Vagina (tissue), 2 donors: ENCODE data around the gene DTX3L. TPM values are rescaled to one million over a fixed set of nuclear protein-coding genes. Genes with fewer than 3 reads are reported as not detected.

Experiments used
- DNase-seq, 2 donors: peaks; one replicate each; pipeline ENCODE4 v3.0.0-alpha.2; 2017; ENCODE audit errors: extremely low spot score in 2 of 2
- H3K27ac ChIP-seq: fragments of 200-600 bp; sonication (generic); one replicate; pipeline ENCODE4 v1.5.1; 2019
- H3K27me3 ChIP-seq: fragments of 200-600 bp; sonication (generic); one replicate; pipeline ENCODE4 v1.5.1; 2019
- H3K36me3 ChIP-seq, 2 donors: fragments of 200-600 bp; sonication (generic); one replicate each; pipeline ENCODE4 v1.5.1; 2017 to 2019
- H3K4me1 ChIP-seq: fragments of 200-600 bp; sonication (generic); one replicate; pipeline ENCODE4 v1.5.1; 2019
- H3K4me3 ChIP-seq, 2 donors: fragments of 200-600 bp; sonication (generic); 1 replicate in 1 of 2; 2 replicates in 1 of 2; pipeline ENCODE4 v1.5.1; 2016 to 2019
- H3K9me3 ChIP-seq: fragments of 200-600 bp; sonication (generic); one replicate; pipeline ENCODE4 v1.5.1; 2019
- CTCF ChIP-seq, 3 experiments: fragments of 450-650 bp in 2 of 3; fragments of 200-600 bp in 1 of 3; sonication (generic) in 1 of 3; IDR thresholded peaks; one replicate each; pipeline ENCODE4 v1.5.1; 2017 to 2019; ENCODE audit warnings: antibody characterized with exemption in 3 of 3, mild to moderate bottlenecking in 2 of 3, moderate library complexity in 2 of 3
- POLR2A ChIP-seq, 2 donors: fragments of 450-650 bp; IDR thresholded peaks; one replicate each; pipeline ENCODE4 v1.6.1; 2017; ENCODE audit warnings: antibody characterized with exemption in 2 of 2, mild to moderate bottlenecking in 2 of 2, moderate library complexity in 2 of 2
- POLR2AphosphoS5 ChIP-seq, 2 donors: sonication (generic); formaldehyde crosslinking; IDR thresholded peaks; one replicate each; pipeline ENCODE4 v1.9.0; 2017; ENCODE audit warnings: antibody characterized with exemption in 2 of 2, mild to moderate bottlenecking in 2 of 2, low read depth in 1 of 2; ENCODE audit not compliant: insufficient read depth in 1 of 2
- intact Hi-C: fragments of 100-400 bp; cut with DNase I; formaldehyde crosslinking; loops from one replicate; pipeline ENCODE4 v1.15.1; 2023
- total RNA-seq: library from RNA; depleted of rRNA; stranded (reverse); fragments of >200 nt; gene quantifications from one replicate; pipeline ENCODE4 v1.2.3, GENCODE V29; 2016

Gene DTX3L
- total RNA-seq, 1 donor from 2014 or later: 17.7 TPM

GRCh38 chr3:122598151-122598550 is 34.0 kb downstream of the DTX3L start:
- Histone ChIP-seq H3K4me1 (no peaks in the 10 kb centered on the region), H3K4me3 (no peak overlapping the region), H3K27me3 (no peaks in the 10 kb centered on the region), H3K27ac (no peak overlapping the region), H3K36me3 (no peaks in the 10 kb centered on the region), H3K9me3 (no peaks in the 10 kb centered on the region)
- intact Hi-C loops: no loop called here
- TF ChIP-seq CTCF (IDR thresholded peaks at IDR 0.05) (no peak), POLR2AphosphoS5 (IDR thresholded peaks at IDR 0.05; ENCODE audit: insufficient read depth in 1 of 2, low read depth in 1 of 2) (no peak), POLR2A (IDR thresholded peaks at IDR 0.05) (no peak)
- no peak for DNase-seq

GRCh38 chr3:122598556-122598955 is 34.4 kb downstream of the DTX3L start:
- Histone ChIP-seq H3K4me1 (no peaks in the 10 kb centered on the region), H3K27ac (no peak overlapping the region), H3K36me3 (no peaks in the 10 kb centered on the region), H3K4me3 (no peak overlapping the region), H3K27me3 (no peaks in the 10 kb centered on the region), H3K9me3 (no peaks in the 10 kb centered on the region)
- no peak for TF ChIP-seq POLR2A (IDR thresholded peaks at IDR 0.05)
- DNase-seq: no peak
- intact Hi-C loops: no loop called here

GRCh38 chr3:122602011-122602710 is 38.0 kb downstream of the DTX3L start:
- Histone ChIP-seq H3K36me3 (no peaks in the 10 kb centered on the region), H3K9me3 (no peaks in the 10 kb centered on the region), H3K4me3 (no peak overlapping the region), H3K27me3 (no peaks in the 10 kb centered on the region), H3K27ac (no peak overlapping the region), H3K4me1 (no peaks in the 10 kb centered on the region)
- intact Hi-C loops: no loop called here
- DNase-seq: no peak
- TF ChIP-seq POLR2AphosphoS5 (IDR thresholded peaks at IDR 0.05; ENCODE audit: insufficient read depth in 1 of 2, low read depth in 1 of 2): no peak
- TF ChIP-seq POLR2A (IDR thresholded peaks at IDR 0.05): no peak
- TF ChIP-seq CTCF (IDR thresholded peaks at IDR 0.05): no peak

GRCh38 chr3:122603056-122603455 is 38.9 kb downstream of the DTX3L start:
- H3K4me3 ChIP-seq: no peak overlapping the region
- no peaks in the 10 kb centered on the region for H3K4me1 ChIP-seq
- DNase-seq: no peak
- no peak for TF ChIP-seq POLR2A (IDR thresholded peaks at IDR 0.05)
- TF ChIP-seq CTCF (IDR thresholded peaks at IDR 0.05): no peak
- TF ChIP-seq POLR2AphosphoS5 (IDR thresholded peaks at IDR 0.05; ENCODE audit: insufficient read depth in 1 of 2, low read depth in 1 of 2): no peak
- no peak overlapping the region for H3K27ac ChIP-seq
- intact Hi-C loops: no loop called here
- H3K9me3 ChIP-seq: no peaks in the 10 kb centered on the region
- no peaks in the 10 kb centered on the region for H3K27me3 ChIP-seq
- H3K36me3 ChIP-seq: no peaks in the 10 kb centered on the region

- H3K27ac ChIP-seq: no peak overlapping the region
- no peaks in the 10 kb centered on the region for H3K4me1 ChIP-seq
- no peaks in the 10 kb centered on the region for H3K27me3 ChIP-seq
- no peak for DNase-seq
- intact Hi-C loops: no loop called here
- no peaks in the 10 kb centered on the region for H3K9me3 ChIP-seq
- H3K36me3 ChIP-seq: no peaks in the 10 kb centered on the region
- H3K4me3 ChIP-seq: no peak overlapping the region
- no peak for TF ChIP-seq POLR2A (IDR thresholded peaks at IDR 0.05)
- no peak for TF ChIP-seq POLR2AphosphoS5 (IDR thresholded peaks at IDR 0.05; ENCODE audit: insufficient read depth in 1 of 2, low read depth in 1 of 2)
- TF ChIP-seq CTCF (IDR thresholded peaks at IDR 0.05): no peak
These were observed 42.2 kb downstream of the DTX3L start for GRCh38 chr3:122606330-122606729.
